ENCODE results near the gene NDUFB11. TPM values are rescaled to one million over a fixed set of nuclear protein-coding genes. Genes with fewer than 3 reads are reported as not detected.

The NDUFB11 gene
- 87.8 and 94.1 TPM in 2 replicates for total RNA-seq
- long read RNA-seq, transcript NDUFB11-202 (3 exons, 1,388 nt): major isoform, 39 of 50 reads
- long read RNA-seq, transcript NDUFB11-201 (3 exons, 948 nt): minor isoform, 10 of 50 reads
- long read RNA-seq, partial matches to known transcripts: 0 of 50 reads
- long read RNA-seq, other reads (novel, unspliced or antisense): 1 of 50 reads

DNA sequence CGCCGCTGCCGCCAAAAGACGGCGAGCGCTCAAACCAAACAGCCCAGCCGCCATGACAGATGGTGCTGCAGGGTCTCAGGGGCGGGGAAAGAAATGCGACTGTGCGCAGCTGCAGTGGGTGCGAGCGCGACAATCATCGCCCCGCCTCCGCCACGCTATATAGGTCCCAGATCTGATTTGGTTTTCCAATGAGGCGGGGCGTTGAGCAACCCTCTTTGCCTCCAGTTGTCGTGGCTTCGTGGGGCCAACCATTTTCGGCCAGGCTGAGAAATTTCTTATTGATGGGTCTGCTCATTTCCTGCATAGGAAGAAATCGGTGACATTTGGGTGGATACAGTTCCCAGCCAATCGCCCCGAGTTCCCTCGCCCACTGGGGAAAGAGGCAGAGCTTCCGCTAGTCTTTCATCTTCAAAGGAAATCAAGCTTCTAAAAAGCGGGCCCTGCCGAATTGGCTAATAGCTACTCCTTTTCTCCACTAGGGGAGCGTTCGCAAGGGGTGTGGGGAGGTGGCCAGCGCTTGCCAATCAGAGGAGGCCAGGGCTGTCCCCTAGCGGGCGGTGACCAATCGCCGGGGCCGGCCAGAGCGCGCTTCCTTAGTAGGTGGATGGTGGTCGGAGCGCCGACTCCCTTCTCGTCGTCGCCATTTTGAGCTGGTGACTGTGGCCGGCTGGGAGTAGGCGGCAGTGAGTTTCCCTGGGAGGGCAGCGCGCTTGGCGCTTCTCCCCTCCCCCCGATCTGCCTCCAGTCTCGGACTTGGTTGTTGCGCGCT lies at the start of gene NDUFB11, which contains the start of gene RBM10:
NDUFB11 (minus strand) TSS at position 77 of the 769 bp plus-strand sequence; CDS start at position 54, 23 bp downstream.
RBM10 (plus strand) TSS at position 596 of the 769 bp plus-strand sequence. CDS start 2,261 bp downstream, outside the sequence.
- peak; percentile 76 for DNase-seq (ENCODE audit: low spot score, unreplicated experiment)

DNA sequence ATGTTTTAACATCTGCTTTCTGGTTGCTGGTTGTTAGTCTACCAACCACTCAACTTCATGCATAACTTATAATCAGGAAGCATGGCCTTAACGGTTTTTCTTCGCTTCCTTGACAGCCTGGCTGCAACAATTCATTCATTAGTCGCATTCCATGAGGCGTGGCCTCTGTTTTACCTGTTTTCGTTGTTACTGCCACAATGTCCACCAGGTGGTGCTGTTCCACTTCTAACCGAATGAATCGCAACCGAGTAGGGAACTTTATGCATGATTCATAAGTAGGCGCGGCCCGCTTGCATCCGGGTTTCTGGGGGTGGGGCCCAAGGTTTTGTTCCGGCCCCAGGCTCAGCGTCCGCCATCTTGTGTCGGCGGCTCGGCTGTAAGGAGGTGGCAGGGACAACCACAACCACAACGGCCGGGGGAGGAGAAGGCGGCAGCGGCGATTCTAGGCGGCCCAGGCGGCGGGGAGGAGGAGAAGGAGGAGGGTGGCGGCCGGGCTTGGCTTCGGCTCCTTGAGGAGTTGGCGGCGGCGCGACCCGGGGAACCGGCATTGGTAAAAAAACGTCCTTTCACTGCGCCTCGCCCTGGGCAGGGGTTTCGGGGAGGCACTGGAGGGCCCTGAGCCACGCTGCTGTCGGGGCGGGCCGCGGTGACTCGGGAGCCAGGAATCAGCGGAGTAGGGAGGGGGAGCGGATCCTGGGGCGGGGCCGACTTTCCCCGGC lies 49.1 kb upstream of the NDUFB11 start, which contains the start of gene UBA1:
UBA1 (plus strand) TSS at position 355 of the 719 bp plus-strand sequence. CDS start 4,974 bp downstream, outside the sequence.
- TF ChIP-seq, protein P1, sequence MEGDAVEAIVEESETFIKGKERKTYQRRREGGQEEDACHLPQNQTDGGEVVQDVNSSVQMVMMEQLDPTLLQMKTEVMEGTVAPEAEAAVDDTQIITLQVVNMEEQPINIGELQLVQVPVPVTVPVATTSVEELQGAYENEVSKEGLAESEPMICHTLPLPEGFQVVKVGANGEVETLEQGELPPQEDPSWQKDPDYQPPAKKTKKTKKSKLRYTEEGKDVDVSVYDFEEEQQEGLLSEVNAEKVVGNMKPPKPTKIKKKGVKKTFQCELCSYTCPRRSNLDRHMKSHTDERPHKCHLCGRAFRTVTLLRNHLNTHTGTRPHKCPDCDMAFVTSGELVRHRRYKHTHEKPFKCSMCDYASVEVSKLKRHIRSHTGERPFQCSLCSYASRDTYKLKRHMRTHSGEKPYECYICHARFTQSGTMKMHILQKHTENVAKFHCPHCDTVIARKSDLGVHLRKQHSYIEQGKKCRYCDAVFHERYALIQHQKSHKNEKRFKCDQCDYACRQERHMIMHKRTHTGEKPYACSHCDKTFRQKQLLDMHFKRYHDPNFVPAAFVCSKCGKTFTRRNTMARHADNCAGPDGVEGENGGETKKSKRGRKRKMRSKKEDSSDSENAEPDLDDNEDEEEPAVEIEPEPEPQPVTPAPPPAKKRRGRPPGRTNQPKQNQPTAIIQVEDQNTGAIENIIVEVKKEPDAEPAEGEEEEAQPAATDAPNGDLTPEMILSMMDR (IDR thresholded peaks at IDR 0.05; ENCODE audit: unreplicated experiment): peak; percentile 93
- peak; percentile 95 for DNase-seq (ENCODE audit: low spot score, unreplicated experiment)
- H3K4me1 Mint-ChIP-seq (ENCODE audit: low read depth): peaks cover 46% of the 10 kb centered on the region
- H3K27ac Mint-ChIP-seq: peak within 1 kb of the TSS; percentile 100
- peak within 1 kb of the TSS; percentile 92 for H3K4me3 Mint-ChIP-seq (ENCODE audit: low read depth)
- peaks cover 21% of the 10 kb centered on the region for H3K36me3 Mint-ChIP-seq (ENCODE audit: insufficient read depth)
- H3K9me3 Mint-ChIP-seq (ENCODE audit: low read depth): no peaks in the 10 kb centered on the region
- no peaks in the 10 kb centered on the region for H3K27me3 Mint-ChIP-seq

More for the DNA sequence above, at the start of gene NDUFB11, which contains the start of gene RBM10:
- H3K27ac Mint-ChIP-seq: peak within 1 kb of the TSS; percentile 99
- H3K4me1 Mint-ChIP-seq (ENCODE audit: low read depth): peaks cover 6% of the 10 kb centered on the region
- H3K4me3 Mint-ChIP-seq (ENCODE audit: low read depth): peak within 1 kb of the TSS; percentile 97
- H3K36me3 Mint-ChIP-seq (ENCODE audit: insufficient read depth): peaks cover 14% of the 10 kb centered on the region
- H3K27me3 Mint-ChIP-seq: no peaks in the 10 kb centered on the region
- H3K9me3 Mint-ChIP-seq (ENCODE audit: low read depth): peaks cover 10% of the 10 kb centered on the region
- TF ChIP-seq, protein P1 (IDR thresholded peaks at IDR 0.05; ENCODE audit: unreplicated experiment): peak; percentile 66

- no peak overlapping the region for H3K27ac Mint-ChIP-seq
- H3K4me1 Mint-ChIP-seq (ENCODE audit: low read depth): peaks cover 28% of the 10 kb centered on the region
- no peaks in the 10 kb centered on the region for H3K9me3 Mint-ChIP-seq (ENCODE audit: low read depth)
- TF ChIP-seq, protein P1 (IDR thresholded peaks at IDR 0.05; ENCODE audit: unreplicated experiment): no peak
- H3K4me3 Mint-ChIP-seq (ENCODE audit: low read depth): peak overlapping the region; percentile 89
- no peaks in the 10 kb centered on the region for H3K27me3 Mint-ChIP-seq
- peaks cover 13% of the 10 kb centered on the region for H3K36me3 Mint-ChIP-seq (ENCODE audit: insufficient read depth)
- no peak for DNase-seq (ENCODE audit: low spot score, unreplicated experiment)
Observed at GRCh38 chrX:47191806-47192401, 47.4 kb upstream of the NDUFB11 start.

DNA sequence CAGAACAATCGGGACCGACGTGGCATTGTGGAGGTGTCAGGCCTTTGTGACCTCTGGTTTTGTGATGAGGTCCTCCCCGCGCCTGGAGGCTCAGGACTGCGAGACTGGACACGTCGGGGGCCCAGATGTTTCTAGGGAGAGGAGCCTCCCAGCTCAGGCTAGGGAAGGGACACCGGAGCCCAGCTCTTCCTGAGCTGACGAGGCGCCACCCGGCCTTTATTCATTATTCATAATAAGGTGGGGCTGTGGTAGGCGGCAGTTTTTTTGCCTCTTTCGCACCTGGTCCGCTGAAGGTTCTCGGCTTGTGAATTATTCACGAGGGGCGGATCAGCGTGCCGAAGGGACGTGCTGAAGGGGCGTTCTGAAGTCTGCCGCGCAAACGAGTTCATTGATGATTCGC lies 46.8 kb upstream of the NDUFB11 start:
- no peaks in the 10 kb centered on the region for H3K9me3 Mint-ChIP-seq (ENCODE audit: low read depth)
- H3K27ac Mint-ChIP-seq: peak overlapping the region; percentile 67
- H3K36me3 Mint-ChIP-seq (ENCODE audit: insufficient read depth): peaks cover 11% of the 10 kb centered on the region
- peaks cover 23% of the 10 kb centered on the region for H3K4me1 Mint-ChIP-seq (ENCODE audit: low read depth)
- H3K4me3 Mint-ChIP-seq (ENCODE audit: low read depth): peak overlapping the region; percentile 89
- DNase-seq (ENCODE audit: low spot score, unreplicated experiment): no peak
- H3K27me3 Mint-ChIP-seq: no peaks in the 10 kb centered on the region
- TF ChIP-seq, protein P1 (IDR thresholded peaks at IDR 0.05; ENCODE audit: unreplicated experiment): no peak
